Fibroblast of skin of right biceps (primary cell): ENCODE results near the gene NDUFS6.

Experiments
- DNase-seq: peaks from one replicate; pipeline ENCODE4 v3.0.0-alpha.2; 2013

Gene NDUFS6

GRCh38 chr5:1801222-1801966 is at the start of gene NDUFS6:
NDUFS6 (plus strand) TSS chr5:1801407; CDS start chr5:1801418, 11 bp downstream.
- DNase-seq = peak; percentile 53

GRCh38 chr5:1751864-1752822 is 49.1 kb upstream of the NDUFS6 start:
- no peak for DNase-seq

- no peak for DNase-seq
These were observed 48.3 kb upstream of the NDUFS6 start for GRCh38 chr5:1752881-1753280.

DNA sequence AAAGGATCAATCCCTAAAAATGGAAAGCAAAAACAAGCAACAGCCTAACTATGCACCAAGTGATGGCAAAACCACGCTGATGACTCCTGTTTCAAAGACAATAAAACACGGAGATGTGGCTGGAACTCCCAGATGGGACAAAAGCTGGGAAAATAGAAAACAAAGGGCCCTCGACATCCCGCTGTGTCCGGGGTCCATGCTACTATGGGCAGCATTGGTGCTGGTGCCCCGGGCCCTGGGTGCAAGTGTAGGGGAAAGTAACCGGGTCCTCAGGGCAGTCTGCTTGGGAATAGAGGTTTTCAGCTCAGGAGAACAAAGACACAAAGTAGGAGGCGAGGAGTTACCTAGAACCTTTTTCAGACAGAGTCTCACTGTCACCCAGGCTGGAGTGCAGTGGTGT is 47.7 kb upstream of the NDUFS6 start:
- no peak for DNase-seq

GRCh38 chr5:1754531-1755220 is 46.5 kb upstream of the NDUFS6 start:
- no peak for DNase-seq

DNA sequence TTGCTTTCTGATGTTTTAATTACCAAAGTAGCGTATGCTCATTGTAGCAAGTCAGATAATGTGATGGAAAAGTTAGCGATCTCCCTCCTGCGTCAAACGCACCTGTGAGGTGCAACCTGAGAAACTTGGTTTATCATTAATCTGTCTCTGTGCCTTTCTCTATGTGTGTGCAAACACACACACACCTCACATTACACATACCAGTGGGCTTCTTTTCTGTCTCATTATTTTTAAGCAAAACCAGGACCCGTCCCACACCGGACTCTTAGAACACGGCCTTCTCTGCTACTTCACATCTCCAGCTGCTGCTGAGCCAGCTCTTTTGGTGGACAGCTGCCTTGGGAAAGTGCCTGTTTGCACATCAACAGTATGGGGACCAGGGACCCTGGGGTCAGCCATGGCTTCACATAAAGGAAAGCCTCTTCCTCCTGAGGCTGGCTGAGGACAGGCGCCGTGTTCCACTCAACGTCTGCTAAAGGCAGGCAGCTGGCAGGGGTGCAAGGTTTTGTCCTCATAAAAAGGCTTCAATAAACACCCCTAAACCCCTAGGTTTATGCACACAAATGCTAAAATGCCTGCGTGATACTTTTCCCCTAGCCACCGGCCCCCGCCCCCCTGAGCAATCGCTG is 45.8 kb upstream of the NDUFS6 start:
- no peak for DNase-seq

- DNase-seq = no peak
These were observed 44.7 kb upstream of the NDUFS6 start for GRCh38 chr5:1756481-1756880.

- DNase-seq = no peak
These were observed 43.7 kb upstream of the NDUFS6 start for GRCh38 chr5:1757511-1757910.

DNA sequence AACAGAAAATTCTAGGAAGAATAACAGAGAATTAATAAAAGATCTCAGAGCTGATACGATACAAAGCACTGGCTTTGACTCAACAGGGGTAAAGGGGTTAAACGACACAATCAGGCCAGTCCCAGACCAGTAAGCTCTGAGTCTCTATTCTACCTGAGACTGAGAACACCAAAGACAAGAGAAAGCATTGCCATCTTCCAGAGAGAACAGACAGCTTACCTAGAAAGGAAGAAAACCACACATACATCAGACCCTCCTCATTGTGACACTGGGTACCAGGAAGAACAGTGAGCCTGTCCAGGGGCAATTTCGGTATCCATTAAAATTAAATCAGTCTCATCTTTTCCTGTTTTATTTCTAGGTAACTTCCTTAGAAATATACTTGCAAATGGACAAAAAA is 42.6 kb upstream of the NDUFS6 start:
- DNase-seq = no peak

- no peak for DNase-seq
These were observed 41.7 kb upstream of the NDUFS6 start for GRCh38 chr5:1759378-1759970.

GRCh38 chr5:1760231-1760630 is 41.0 kb upstream of the NDUFS6 start:
- DNase-seq = no peak

GRCh38 chr5:1760656-1761452 is 40.4 kb upstream of the NDUFS6 start:
- no peak for DNase-seq

GRCh38 chr5:1761453-1761755 is 39.8 kb upstream of the NDUFS6 start:
- DNase-seq = no peak

DNA sequence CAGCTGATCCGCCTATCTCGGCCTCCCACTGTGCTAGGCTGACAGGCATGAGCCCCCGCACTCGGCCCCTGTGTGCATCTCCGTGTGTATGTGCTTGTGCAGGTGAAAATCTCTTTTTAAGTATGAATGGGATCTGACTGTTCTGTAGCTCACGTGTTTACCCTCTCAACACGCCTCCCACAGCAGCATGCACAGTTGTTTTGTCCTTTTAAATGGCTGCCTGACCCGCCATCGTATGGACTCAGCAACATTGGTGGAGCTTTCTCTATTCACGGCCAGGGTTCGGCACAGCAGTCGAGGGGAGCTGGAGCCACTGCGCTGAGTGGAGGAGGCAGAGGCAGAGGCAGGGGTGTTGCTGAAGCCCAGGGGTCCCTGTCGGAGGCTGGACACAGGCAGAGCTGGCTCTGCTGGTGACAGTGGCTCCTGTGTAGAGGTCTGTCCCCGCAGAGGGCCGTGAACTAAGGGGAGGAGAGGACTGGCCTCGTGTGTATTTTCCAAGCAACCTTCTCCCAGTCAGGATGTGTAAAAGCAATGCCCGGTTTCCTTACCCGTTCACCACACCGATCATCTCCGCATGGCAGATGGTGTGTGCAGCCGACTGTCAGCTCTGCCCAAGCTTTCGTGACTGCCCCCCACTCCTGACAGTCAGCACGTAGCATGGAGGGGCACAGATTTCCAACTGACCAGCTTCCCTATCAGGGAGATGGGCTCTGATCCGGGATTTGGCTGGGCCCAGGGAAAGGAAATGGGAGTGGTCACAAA is 38.9 kb upstream of the NDUFS6 start:
- no peak for DNase-seq

GRCh38 chr5:1762883-1763547 is 38.2 kb upstream of the NDUFS6 start:
- no peak for DNase-seq

- DNase-seq = peak; percentile 49
These were observed 37.7 kb upstream of the NDUFS6 start for GRCh38 chr5:1763548-1763911.

DNA sequence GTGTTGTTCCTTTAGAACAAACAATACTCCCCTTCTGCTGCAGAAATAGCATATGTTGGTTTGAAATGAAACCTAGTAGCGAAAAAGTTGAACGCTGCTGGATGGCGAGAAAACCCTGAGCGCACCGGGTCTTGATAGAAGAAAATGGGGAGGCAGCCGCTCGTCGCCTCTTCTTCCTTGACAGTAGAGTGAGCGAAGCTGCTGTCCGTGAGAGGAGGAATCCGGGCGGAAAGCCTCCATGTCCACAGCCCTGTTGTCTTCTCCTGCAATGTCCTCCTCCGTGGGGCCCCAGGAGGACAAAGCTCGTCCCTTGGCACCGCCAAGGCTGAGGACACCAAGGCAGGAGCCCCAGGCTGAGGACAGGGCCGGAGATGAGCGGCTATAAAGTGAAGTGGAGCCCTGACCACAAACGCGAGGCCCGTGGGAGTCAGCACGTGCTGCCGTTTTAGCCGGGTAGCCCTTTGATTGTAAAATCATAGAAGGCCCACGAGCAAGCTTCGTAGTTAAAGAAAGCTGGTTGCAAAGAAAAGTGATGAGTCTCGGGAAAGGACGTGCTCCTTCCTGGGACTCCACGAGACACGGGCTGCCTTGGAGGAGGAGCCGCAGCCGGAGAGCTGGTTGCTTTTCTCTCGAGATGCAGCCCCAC is 37.1 kb upstream of the NDUFS6 start:
- DNase-seq = no peak

DNA sequence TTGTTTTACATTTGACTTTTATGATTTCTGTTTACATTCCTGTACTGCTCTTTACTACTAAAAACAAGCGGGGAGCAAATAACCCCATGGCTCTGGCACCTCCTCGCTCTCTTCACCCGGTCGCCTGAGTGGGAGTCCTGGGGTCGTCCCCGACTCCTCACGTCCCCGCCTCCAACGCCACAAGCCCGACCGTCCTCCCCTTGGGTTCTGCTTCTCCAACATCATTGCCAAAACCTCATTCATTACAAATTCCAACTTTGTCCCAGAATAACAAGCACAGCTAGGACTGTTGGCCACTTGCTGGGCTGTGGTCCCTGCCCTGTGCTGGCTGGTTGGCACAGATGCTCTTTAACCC is 36.6 kb upstream of the NDUFS6 start:
- DNase-seq = no peak

GRCh38 chr5:1765141-1765879 is 35.9 kb upstream of the NDUFS6 start:
- DNase-seq = no peak

DNA sequence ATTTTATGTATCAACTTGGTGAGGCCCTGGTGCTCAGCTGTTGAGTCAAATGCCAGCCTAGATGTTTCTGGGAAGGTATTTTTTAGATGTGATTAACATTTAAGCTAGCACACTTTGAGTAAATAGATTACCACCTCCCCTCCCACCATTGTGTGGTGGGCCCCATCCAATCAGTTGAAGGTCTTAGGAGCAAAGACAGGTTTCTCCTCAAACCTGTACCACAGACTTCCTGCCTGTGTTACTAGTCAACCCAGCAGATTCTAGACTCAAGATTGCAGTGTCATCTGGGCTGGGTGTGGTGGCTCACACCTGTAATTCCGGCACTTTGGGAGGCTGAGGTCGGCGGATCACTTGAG is 35.3 kb upstream of the NDUFS6 start:
- DNase-seq = no peak
